Erythroblast (primary cell): ENCODE data around the gene HNRNPA1L2.
"Not testable (repeated sequence)": the region's sequence is repeated elsewhere in the genome, so short reads cannot be mapped to it uniquely, and the experiment has no call there.

Source experiments
- DNase-seq, 2 experiments: peaks; one replicate each; lab custom pipeline; 2025; lab: John Stamatoyannopoulos, UW
- GATA1 ChIP-seq: IDR thresholded peaks from 2 replicates; pipeline ENCODE4 v1.6.1; 2011; ENCODE audit warnings: low read depth, mild to moderate bottlenecking, control low read depth, low read length, moderate library complexity
- POLR2A ChIP-seq: IDR thresholded peaks from 2 replicates; pipeline ENCODE4 v1.6.1; 2011; ENCODE audit warnings: mild to moderate bottlenecking, low read length

Gene HNRNPA1L2

DNA sequence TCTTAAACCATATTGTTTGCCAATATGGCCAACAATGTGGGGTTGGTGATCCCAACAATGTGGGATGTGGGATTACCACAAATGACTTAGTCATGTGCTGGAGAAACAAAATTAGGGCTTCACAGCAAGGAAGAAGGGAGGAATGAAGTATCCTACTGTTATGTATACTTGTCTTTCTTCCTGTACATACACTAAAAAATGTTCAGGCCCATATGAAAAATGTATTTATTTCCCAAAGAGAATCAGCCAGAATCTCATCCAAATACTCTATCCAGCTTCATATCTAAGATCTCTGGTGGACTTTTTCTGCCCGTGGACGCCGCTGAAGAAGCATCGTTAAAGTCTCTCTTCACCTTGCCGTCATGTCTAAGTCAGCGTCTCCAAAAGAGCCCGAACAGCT is at the start of gene HNRNPA1L2:
TSS of gene HNRNPA1L2 (plus strand) at position 301 of the 400 bp plus-strand sequence. CDS start at position 363, 62 bp downstream.
- no peak for TF ChIP-seq POLR2A
- no peak for TF ChIP-seq GATA1
- no peak for DNase-seq

DNA sequence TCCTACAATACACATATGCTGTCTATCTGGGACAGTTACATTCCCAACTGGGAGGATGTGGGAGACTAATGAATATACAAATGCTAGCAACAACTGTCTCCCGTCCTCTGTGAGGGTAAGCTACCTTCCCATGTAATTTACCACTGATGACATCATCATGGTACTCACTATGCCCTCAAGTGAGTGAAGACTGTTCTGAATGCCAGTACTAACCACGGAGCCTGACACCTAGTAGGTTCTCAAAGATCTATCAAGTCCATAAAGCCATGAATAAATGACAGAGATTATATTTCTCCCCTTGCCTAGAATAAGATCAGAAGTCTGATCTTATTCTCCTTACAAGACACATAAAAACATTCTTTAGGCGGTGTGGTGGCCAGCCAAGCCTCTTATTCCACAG is 49.1 kb upstream of the HNRNPA1L2 start:
- DNase-seq: not testable (repeated sequence)

DNA sequence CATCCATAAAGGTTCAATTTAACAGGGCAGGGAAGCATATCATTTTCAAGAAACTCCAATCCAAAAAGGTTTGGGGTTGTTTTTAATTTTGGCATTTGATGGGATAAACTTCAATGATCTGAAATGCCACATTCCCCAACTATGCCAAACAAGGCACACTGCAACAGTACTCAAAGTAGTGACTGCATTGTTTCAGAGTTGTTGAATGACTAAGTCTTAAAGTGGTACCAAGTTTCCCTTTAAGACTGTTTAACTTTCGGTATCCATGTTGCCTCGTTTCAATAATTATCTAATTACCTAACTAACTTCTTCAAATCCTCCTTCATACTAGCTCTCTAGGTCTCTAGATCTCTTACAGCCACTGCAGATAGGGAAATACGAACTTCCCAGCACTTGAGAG is 48.4 kb upstream of the HNRNPA1L2 start:
- DNase-seq: not testable (repeated sequence)

DNA sequence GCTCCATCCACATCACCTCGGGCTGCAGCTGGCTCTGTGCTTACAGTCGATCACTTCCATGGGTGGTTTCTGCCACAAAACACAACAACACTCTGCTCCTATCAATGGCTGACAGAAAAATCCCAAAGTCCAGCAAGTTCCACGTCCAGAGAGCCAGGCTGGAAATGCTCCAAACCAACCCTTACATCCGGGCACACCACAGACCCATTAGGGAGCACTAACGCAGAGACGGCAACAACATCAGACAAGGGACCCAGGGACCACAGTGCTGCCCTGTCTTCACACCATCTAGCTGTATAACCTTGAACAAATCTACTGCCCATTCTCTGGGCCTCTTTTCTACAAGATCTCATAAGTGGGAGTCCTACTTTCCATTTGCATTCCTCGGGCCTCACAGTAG is 47.9 kb upstream of the HNRNPA1L2 start:
- not testable (repeated sequence) for DNase-seq

DNA sequence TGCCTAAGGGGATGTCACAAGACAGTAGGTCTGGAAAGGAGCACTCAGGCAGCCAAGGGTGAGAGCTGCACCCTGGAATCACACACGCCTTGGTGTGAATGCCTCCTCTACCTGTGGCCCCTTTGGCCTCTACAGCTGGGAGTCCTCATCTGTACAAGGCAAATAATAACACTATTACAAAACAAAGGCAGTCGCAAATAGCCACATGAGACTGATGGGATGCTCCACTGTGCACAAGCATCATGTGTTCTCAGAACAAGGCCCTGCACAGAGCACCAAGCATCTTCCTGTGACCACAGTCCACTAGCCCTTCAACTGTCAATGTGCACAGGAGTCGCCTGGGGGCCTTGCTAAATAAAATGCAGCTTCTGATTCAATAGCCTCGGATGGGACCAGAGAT is 44.6 kb upstream of the HNRNPA1L2 start:
- TF ChIP-seq POLR2A: no peak
- no peak for TF ChIP-seq GATA1
- no peak for DNase-seq

DNA sequence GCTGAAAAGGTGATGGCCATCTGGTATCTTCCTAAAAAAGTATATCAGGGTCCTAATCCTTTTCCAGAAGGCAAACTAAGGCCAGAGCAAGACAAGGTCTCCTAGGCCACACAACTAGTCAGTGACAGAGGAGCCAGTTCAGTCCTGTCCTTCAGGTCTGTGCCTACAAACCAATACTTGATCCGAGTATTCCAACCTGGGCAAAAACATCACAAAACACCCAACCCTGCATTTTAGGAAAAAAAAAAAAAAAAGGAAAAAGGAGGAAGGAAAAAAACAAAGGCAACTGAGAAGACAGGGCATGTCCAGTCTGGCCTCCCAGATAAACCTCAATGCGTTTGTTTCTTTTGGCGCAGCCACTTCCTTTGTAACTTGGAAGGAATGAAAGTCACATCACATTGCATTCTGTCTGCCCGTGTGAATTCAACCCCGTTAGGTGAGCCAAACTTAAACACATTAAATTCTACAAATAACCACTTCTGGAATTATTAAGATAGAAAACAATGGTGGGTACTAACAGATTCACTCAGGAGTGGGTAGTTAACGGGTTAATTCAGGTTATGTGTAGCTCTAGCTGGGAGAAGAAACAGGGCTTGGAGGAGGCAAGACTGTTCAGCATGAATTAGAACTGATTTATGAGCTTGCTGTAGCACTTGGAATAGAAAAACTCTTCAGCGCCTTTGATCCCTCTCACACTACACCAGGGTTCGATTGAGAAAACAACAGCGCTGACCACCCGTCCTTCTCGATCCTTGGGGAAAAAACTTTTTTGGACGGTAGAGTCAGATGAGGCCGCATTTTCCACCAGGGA is 43.0 kb upstream of the HNRNPA1L2 start:
- TF ChIP-seq GATA1 (no peak), POLR2A (no peak)
- DNase-seq: peak in 1 of 2 experiments; percentile 32

DNA sequence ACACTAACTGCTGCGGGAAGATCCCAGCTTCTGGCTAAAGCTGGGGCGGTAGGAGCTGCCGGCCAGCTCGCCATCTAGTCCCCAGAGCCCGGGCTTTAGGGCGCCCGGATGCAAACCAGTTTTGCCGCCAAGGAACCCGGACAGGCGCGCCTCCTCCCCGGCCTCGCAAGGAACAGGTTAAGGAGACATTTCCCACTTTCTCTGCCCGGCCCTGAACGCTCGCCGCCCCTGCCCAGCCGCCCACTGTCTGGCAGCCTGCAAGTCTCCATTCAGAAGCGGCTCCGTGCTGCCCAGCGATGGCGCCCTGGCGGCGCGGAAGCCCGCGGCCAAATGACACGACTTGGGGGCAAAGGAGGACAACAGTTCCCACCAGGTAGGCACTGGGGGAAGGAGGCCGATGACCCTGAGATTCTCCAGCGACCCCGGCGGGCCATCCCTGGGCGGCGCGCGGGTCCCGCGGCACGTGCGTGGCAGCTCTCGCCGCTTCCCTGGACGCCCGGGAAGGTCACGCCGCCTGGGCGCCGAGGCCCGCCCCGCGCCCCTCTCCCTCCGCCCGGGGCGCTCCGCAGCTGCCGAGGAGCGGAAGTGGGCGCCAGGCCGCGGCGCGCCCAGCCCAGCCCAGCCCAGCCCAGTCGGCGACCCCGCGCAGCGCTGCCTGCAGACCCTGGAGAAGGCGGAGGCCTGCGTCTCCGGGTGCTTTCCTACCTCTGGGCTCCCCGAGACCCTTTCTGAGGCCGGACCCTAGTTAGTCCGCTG is 42.2 kb upstream of the HNRNPA1L2 start:
- TF ChIP-seq GATA1 (no peak), POLR2A (peak; percentile 30)
- peak; percentile 53 to 55 for DNase-seq

DNA sequence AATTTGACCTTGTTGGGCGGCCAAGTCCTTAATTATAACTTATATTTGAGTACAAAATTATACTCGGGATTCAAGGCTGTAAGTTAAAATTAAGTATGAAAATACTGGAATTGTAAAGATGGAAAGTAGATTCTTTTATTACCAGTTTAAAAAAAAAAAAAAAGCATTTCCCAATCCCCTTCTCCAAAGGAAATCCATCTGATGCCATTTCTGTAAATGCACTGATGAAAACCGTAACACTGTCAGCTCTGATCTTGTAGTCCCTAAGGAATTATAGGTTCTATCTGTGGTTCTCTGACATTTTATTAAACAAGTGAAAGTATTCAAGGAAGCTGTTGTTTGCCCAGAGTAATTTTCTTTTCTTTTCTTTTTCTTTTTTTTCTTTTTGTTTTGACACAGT is 41.6 kb upstream of the HNRNPA1L2 start:
- no peak for DNase-seq
- TF ChIP-seq POLR2A (no peak), GATA1 (no peak)

DNA sequence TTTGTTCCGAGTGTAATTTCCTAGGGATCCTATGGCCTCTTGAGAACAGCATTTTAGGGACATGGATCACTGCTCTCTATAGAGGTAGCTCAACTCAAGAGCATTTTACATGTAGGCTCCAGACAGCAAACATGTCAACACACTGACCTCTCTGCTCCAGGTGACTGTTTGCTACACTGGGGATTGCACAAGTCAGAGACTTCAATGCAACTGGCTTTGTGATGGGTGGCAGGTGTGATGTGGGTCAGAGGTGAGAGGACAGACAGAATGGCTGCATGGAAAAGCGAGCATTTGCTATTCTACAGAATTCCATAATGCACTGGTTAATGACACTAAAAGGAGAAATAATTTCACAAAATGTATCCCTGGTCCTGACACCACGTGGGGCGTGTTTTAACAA is 38.9 kb upstream of the HNRNPA1L2 start:
- not testable (repeated sequence) for DNase-seq

DNA sequence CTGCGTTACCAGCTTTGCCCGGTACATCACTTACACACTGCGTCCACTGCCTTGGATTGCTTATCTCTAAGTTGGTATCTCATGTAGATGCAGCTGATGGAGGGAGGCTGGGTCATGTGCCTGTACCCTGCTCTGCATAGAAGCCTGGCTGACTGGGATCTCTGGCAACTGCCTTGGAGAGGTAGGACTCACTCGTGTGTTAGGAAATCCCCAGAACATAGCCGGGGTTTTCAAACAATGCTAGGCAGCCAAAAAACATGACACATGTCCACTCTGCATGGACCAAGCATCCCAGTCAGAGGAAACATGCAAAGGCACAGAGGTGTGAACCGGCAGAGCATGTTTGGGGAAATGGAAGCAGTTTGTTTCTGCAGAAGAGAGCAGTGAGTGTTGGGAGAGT is 36.1 kb upstream of the HNRNPA1L2 start:
- not testable (repeated sequence) for DNase-seq

DNA sequence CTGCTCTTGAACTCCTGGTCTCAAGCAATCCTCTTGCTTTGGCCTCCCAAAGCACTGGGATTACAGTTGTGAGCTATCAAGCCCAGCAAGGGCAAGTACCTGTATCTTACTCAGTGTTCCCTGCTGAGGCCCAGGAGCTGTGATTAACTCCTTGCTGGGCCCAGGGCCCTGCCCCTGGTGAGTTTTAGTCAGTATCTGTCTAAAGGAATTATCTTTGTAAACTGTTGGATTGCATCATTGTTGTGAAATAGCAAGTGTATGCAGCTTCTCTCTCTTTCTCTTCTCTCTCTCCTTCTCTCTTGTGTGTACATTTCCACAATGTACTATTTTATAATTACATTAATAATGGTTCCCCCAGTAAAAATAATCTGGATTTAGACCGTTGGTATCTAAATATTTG is 35.4 kb upstream of the HNRNPA1L2 start:
- peak in 1 of 2 experiments; percentile 12 for DNase-seq

DNA sequence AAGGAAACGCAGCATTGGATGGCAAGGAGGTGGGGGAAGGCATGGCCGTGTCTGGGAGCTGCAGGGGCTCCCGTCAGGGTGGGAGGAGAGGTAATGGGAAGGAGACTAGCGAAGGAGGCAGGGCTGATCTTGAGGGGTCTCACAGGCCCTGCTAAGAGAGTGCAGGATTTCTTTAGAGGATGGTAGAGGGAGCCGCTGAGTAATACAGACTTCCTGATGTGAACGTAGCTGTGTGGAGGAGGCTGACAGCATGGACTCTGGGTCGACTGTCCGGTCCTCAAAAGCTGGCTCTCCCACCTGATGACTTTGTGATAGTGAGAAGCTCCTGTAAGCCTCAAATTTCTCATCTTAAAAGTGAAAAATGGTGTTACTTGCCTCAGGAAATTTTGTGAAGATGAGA is 34.0 kb upstream of the HNRNPA1L2 start:
- DNase-seq: not testable (repeated sequence)

DNA sequence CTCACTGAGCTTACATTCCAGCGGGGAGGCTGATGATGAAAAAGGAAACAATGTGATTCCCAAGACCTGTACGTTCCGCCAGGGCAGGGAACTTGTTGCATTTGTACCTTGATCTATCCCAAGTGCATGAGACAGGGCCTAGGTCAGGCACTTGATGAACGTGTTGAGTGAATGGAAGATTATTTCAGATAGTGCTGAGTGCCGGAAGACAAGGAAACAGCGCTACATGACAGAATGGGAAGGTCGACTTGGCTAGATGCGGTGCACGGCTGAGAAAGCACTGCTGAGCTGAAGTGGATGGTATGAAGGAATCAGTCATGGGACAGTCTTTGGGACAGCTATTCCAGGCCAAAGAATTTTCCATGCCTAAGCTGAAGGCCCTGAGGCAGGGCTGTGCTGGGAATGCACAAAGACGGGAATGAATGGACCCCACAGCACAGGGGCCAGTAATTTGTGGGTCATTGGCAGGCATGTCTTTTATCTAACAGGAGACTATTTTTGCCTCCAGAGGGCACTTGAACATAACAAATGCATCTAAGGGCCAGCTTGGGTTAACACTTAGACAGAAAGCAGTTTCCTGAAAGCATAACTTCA is 33.1 kb upstream of the HNRNPA1L2 start:
- DNase-seq: peak; percentile 49 to 65

DNA sequence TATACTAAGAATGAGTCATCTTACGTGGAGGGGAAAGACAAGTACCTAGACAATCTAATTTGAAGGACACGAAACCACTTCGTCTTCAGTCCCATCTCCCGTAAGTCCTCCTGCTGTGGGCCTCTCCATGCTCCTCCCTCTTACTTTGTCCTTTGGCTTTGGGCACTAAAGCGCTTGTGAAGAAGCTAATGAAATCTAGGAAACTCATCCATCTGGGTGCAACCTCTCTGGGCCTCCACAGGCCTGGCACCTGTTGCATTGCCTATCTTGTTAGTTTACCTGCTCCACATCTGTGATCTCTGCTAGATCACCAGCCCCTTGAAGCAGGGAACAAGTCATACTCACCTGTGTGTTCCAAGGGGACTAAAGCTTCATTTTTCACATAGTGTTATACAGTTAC is 32.1 kb upstream of the HNRNPA1L2 start:
- not testable (repeated sequence) for DNase-seq

DNA sequence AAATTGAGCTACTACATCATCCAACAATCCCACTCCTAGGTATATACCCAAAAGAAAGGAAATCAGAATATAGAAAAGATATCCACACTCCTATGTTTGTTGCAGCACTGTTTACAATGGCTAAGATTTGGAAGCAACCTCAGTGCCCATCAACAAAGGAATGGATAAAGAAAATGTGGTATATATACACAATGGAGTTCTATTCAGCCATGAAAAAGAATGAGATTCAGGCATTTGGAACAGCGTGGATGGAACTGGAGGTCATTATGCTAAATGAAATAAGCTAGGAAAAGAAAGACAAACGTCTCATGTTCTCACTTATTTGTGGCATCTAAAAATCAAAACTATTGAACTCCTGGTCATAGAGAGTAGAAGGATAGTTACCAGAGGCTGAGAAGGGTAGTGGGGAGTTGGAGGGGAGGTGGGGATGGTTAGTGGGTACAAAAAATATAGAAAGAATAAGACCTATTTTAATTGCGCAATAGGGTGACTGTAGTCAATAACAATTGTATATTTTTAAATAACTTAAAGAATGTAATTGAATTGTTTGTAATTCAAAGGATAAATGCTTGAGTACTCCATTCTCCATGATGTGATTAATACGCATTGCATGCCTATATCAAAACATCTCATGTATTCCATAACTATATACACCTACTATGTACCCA is 27.0 kb upstream of the HNRNPA1L2 start:
- no peak for TF ChIP-seq POLR2A
- DNase-seq: no peak
